B cell (primary cell): ENCODE data around the gene EYS. TPM values are rescaled to one million over a fixed set of nuclear protein-coding genes. Genes with fewer than 3 reads are reported as not detected.

Source experiments
- ATAC-seq: fragments of 200-7000 bp; cut with Tn5 transposase; one replicate; pipeline ENCODE4 v1.10.0; 2021; ENCODE audit warnings: low read depth, mild to moderate bottlenecking, moderate number of reproducible peaks, moderate library complexity
- CTCF ChIA-PET: fragments of 350-600 bp; sonication (Branson Sonifier 250); formaldehyde crosslinking; loops from one replicate; lab custom pipeline; 2021; ENCODE audit warnings: antibody characterized with exemption, inconsistent platforms; lab: Charles Lee
- POLR2A ChIA-PET: fragments of 350-600 bp; sonication (Branson Sonifier 250); formaldehyde crosslinking; loops from one replicate; lab custom pipeline; 2021; ENCODE audit warnings: antibody characterized with exemption; lab: Charles Lee
- DNase-seq: peaks from one replicate; pipeline ENCODE4 v3.0.0; 2013
- H2AFZ ChIP-seq: 2 replicates; pipeline ENCODE4 v1.6.1; 2012; ENCODE audit warnings: mild to moderate bottlenecking, low read depth, low read length; ENCODE audit not compliant: insufficient read depth, poor library complexity, severe bottlenecking
- H3K27ac ChIP-seq, 2 donors: 1 replicate in 1 of 2; 2 replicates in 1 of 2; pipeline ENCODE4 v1.5.1; 2012 to 2013; ENCODE audit warnings: low read length in 2 of 2, mild to moderate bottlenecking in 2 of 2, moderate library complexity in 1 of 2
- H3K27me3 ChIP-seq, 4 experiments: fragments of 200-600 bp in 1 of 4; sonication (generic) in 1 of 4; replicated peaks in 1 of 4; 1 replicate in 2 of 4; 2 replicates in 2 of 4; pipeline versions ENCODE4 v1.6.1 to v1.7.0; 2013 to 2016; ENCODE audit warnings: low read length in 3 of 4, mild to moderate bottlenecking in 2 of 4, mixed read lengths in 1 of 4, moderate library complexity in 1 of 4; ENCODE audit not compliant: insufficient read depth in 4 of 4, control insufficient read depth in 3 of 4; ENCODE audit errors: control extremely low read depth in 1 of 4
- H3K36me3 ChIP-seq, 2 experiments: replicated peaks in 1 of 2; 1 replicate in 1 of 2; 2 replicates in 1 of 2; pipeline versions ENCODE4 v1.6.1 to v1.7.1; 2013; ENCODE audit warnings: low read length in 1 of 2; ENCODE audit not compliant: insufficient read depth in 2 of 2, control insufficient read depth in 1 of 2; ENCODE audit errors: control extremely low read depth in 1 of 2, extremely low read depth in 1 of 2
- H3K4me1 ChIP-seq, 2 donors: fragments of 200-600 bp in 1 of 2; sonication (generic) in 1 of 2; 1 replicate in 1 of 2; 2 replicates in 1 of 2; pipeline versions ENCODE4 v1.5.1 to v1.6.1; 2013 to 2017; ENCODE audit warnings: low read length in 2 of 2; ENCODE audit not compliant: control insufficient read depth in 2 of 2, insufficient read depth in 2 of 2
- H3K4me2 ChIP-seq: replicated peaks from 2 replicates; pipeline ENCODE3; 2012; ENCODE audit warnings: mild to moderate bottlenecking, low read depth, low read length; ENCODE audit not compliant: poor library complexity, severe bottlenecking
- H3K4me3 ChIP-seq, 5 experiments: fragments of 200-600 bp in 1 of 5; sonication (generic) in 1 of 5; 1 replicate in 3 of 5; 2 replicates in 2 of 5; pipeline versions ENCODE4 v1.5.1 to v1.7.0; 2011 to 2016; ENCODE audit warnings: low read length in 4 of 5, mild to moderate bottlenecking in 4 of 5, low read depth in 2 of 5, control low read depth in 1 of 5, moderate library complexity in 1 of 5; ENCODE audit not compliant: insufficient read depth in 1 of 5; ENCODE audit errors: control extremely low read depth in 1 of 5, extremely low read depth in 1 of 5
- H3K79me2 ChIP-seq: fragments of 200-600 bp; sonication (generic); one replicate; pipeline ENCODE4 v1.6.0; 2016; ENCODE audit warnings: low read length; ENCODE audit not compliant: control insufficient read depth, insufficient read depth
- H3K9ac ChIP-seq: fragments of 200-600 bp; sonication (generic); 2 replicates; pipeline ENCODE4 v1.6.1; 2017; ENCODE audit warnings: mild to moderate bottlenecking, low read length, moderate library complexity
- H3K9me3 ChIP-seq, 3 donors: one replicate each; pipeline versions ENCODE4 v1.6.1 to v1.7.1; 2013; ENCODE audit warnings: low read length in 2 of 3; ENCODE audit not compliant: control insufficient read depth in 2 of 3, insufficient read depth in 1 of 3; ENCODE audit errors: control extremely low read depth in 1 of 3
- H4K20me1 ChIP-seq: 2 replicates; pipeline ENCODE4 v1.6.0; 2012; ENCODE audit warnings: mild to moderate bottlenecking, low read length; ENCODE audit not compliant: insufficient read depth, control insufficient read depth, poor library complexity, severe bottlenecking
- H3K27ac Mint-ChIP-seq: one replicate; pipeline ENCODE4 v1.8.0; 2021; ENCODE audit warnings: mixed read lengths
- H3K27me3 Mint-ChIP-seq: one replicate; pipeline ENCODE4 v1.8.0; 2021; ENCODE audit warnings: mixed read lengths
- H3K4me1 Mint-ChIP-seq: one replicate; pipeline ENCODE4 v1.8.0; 2021; ENCODE audit warnings: mixed read lengths
- H3K4me3 Mint-ChIP-seq: one replicate; pipeline ENCODE4 v1.8.0; 2021; ENCODE audit warnings: mixed read lengths
- H3K9me3 Mint-ChIP-seq: one replicate; pipeline ENCODE4 v1.8.0; 2022; ENCODE audit warnings: mixed read lengths; ENCODE audit not compliant: insufficient read depth
- CTCF ChIP-seq: fragments of 200-600 bp; IDR thresholded peaks from one replicate; pipeline ENCODE4 v1.8.0; 2022; ENCODE audit warnings: antibody characterized with exemption, mild to moderate bottlenecking
- EZH2 ChIP-seq: IDR thresholded peaks from 2 replicates; pipeline ENCODE4 v1.6.1; 2012; ENCODE audit warnings: borderline replicate concordance, low read depth, mild to moderate bottlenecking, moderate library complexity, low read length; ENCODE audit not compliant: insufficient read depth, poor library complexity, severe bottlenecking
- WGBS: methylation state at CpG from one replicate; pipeline ENCODE4 v1.1.5; 2013; ENCODE audit warnings: missing lambda C conversion rate; ENCODE audit not compliant: insufficient coverage; 5-methylcytosine and 5-hydroxymethylcytosine counted together
- intact Hi-C: fragments of 100-400 bp; cut with micrococcal nuclease; formaldehyde crosslinking; loops from one replicate; pipeline ENCODE4 v1.10.0; 2022
- polyA plus RNA-seq: library from polyadenylated mRNA; depleted of rRNA; stranded (reverse); fragments of >200 nt; gene quantifications from 2 replicates; pipeline ENCODE4 v1.2.3, GENCODE V29; 2012
- total RNA-seq, 2 donors: library from RNA; stranded (reverse); fragments of 120-200 nt in 1 of 2; gene quantifications; 1 replicate in 1 of 2; 2 replicates in 1 of 2; pipeline versions ENCODE4 v1.2.3 to v1.2.4, GENCODE V29; 2013 to 2022

Gene EYS
- total and polyA plus RNA-seq, 2 donors (not counting 1 experiment from before 2014, with no cell fraction given): not detected

- Histone ChIP-seq H3K79me2 (no peaks in the 10 kb centered on the region), H3K36me3 (peaks cover 6 to 88% of the 10 kb centered on the region in 2 experiments), H3K9ac (no peak overlapping the region), H4K20me1 (peaks cover 7% of the 10 kb centered on the region), H3K27me3 (no peaks in the 10 kb centered on the region), H3K4me1 (no peaks in the 10 kb centered on the region), H3K9me3 (no peaks in the 10 kb centered on the region), H3K4me3 (no peak overlapping the region), H3K4me2 (no peak overlapping the region), H2AFZ (no peak overlapping the region), H3K27ac (no peak overlapping the region)
- intact Hi-C loops: no loop called here
- no peaks in the 10 kb centered on the region for H3K27me3 Mint-ChIP-seq
- no peak for DNase-seq
- no peak overlapping the region for H3K27ac Mint-ChIP-seq
- no CpG with 5 or more reads among the region's 2 CpGs for WGBS
- CTCF ChIA-PET: interaction anchor here (1.9 kb wide), 1 partner anchor 107 kb away, joined by 6 read pairs; no protein-coding TSS in a partner anchor
- POLR2A ChIA-PET: no interaction called here
- H3K9me3 Mint-ChIP-seq: no peaks in the 10 kb centered on the region
- H3K4me1 Mint-ChIP-seq: no peaks in the 10 kb centered on the region
- no peak overlapping the region for H3K4me3 Mint-ChIP-seq
- TF ChIP-seq EZH2: no peak
- no peak for TF ChIP-seq CTCF
- ATAC-seq: no peak
Observed at GRCh38 chr6:63705707-63706106, 2001.3 kb downstream of the EYS start.

DNA sequence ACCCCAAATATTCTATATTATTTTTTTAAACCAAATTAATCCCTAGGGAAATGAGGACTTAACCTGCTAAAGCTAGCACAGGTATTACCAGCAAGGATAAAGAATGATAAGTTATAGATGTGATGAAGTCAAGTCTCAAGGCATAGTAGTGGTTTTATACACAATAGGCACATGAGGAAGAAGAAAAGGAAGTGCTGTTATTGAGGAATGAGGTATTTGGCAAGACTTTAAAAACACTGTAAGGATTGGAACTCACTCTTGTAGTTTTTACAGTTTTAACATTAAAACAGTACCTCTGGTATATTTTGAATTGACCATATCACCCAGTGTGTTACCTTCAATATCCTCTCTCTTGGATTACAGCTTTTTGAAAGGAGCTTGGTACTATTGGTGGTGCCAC lies 2016.8 kb downstream of the EYS start:
- intact Hi-C loops: no loop called here
- POLR2A ChIA-PET: interaction anchor here (0.7 kb wide), 1 partner anchor 10 kb away, joined by 3 read pairs; no protein-coding TSS in a partner anchor
- H3K4me2 ChIP-seq: no peak overlapping the region

More for the DNA sequence above, 2016.8 kb downstream of the EYS start:
- Mint-ChIP-seq H3K4me3 (no peak overlapping the region), H3K4me1 (peaks cover 17% of the 10 kb centered on the region), H3K27me3 (no peaks in the 10 kb centered on the region), H3K9me3 (no peaks in the 10 kb centered on the region), H3K27ac (no peak overlapping the region)
- DNase-seq: no peak
- no peaks in the 10 kb centered on the region for H3K9me3 ChIP-seq
- no peak overlapping the region for H2AFZ ChIP-seq
- H3K9ac ChIP-seq: no peak overlapping the region
- TF ChIP-seq CTCF (no peak), EZH2 (no peak)
- H3K27ac ChIP-seq: no peak overlapping the region
- H4K20me1 ChIP-seq: no peaks in the 10 kb centered on the region
- no peaks in the 10 kb centered on the region for H3K27me3 ChIP-seq
- H3K36me3 ChIP-seq: peaks cover 2 to 12% of the 10 kb centered on the region in 2 experiments
- H3K4me1 ChIP-seq: peaks cover 6 to 9% of the 10 kb centered on the region in 2 donors
- peaks cover 31% of the 10 kb centered on the region for H3K79me2 ChIP-seq
- CTCF ChIA-PET: interaction anchor here (1.0 to 1.8 kb wide), 3 partner anchors 54 to 92 kb away, joined by 3 to 6 read pairs (median 5); partner anchors contain the start of gene PHF3
- no peak for ATAC-seq
- no peak overlapping the region for H3K4me3 ChIP-seq
